Activated naive CD4-positive, alpha-beta T cell treated with anti-CD3 and anti-CD28 coated beads for 36 hours (primary cell): ENCODE results near the gene ZSCAN26. TPM values are rescaled to one million over a fixed set of nuclear protein-coding genes. Genes with fewer than 3 reads are reported as not detected.

ENCODE experiments used
- CTCF ChIA-PET: fragments of 350-600 bp; sonication (Branson Sonifier 250); formaldehyde crosslinking; loops from one replicate; lab custom pipeline; 2021; ENCODE audit warnings: antibody characterized with exemption; lab: Charles Lee
- DNase-seq: peaks from one replicate; pipeline ENCODE4 v3.0.0-alpha.2; 2020
- H3K27ac Mint-ChIP-seq: one replicate; pipeline ENCODE4 v1.8.0; 2021; ENCODE audit warnings: mild to moderate bottlenecking, mixed read lengths
- H3K27me3 Mint-ChIP-seq: one replicate; pipeline ENCODE4 v1.8.0; 2021; ENCODE audit warnings: low read depth, mixed read lengths
- H3K36me3 Mint-ChIP-seq: one replicate; pipeline ENCODE4 v1.8.0; 2021; ENCODE audit warnings: low read depth, mixed read lengths
- H3K4me1 Mint-ChIP-seq: one replicate; pipeline ENCODE4 v1.8.0; 2021; ENCODE audit warnings: low read depth, mixed read lengths
- H3K4me3 Mint-ChIP-seq: one replicate; pipeline ENCODE4 v1.8.0; 2021; ENCODE audit warnings: mild to moderate bottlenecking, moderate library complexity, mixed read lengths
- H3K9me3 Mint-ChIP-seq: one replicate; pipeline ENCODE4 v1.8.0; 2021; ENCODE audit warnings: mixed read lengths
- intact Hi-C: fragments of 100-400 bp; cut with micrococcal nuclease; formaldehyde crosslinking; loops from one replicate; pipeline ENCODE4 v1.15.1; 2023
- total RNA-seq, 2 experiments: library from RNA; stranded (reverse); gene quantifications; one replicate each; pipeline ENCODE4 v1.2.3, GENCODE V29; 2021

Gene ZSCAN26
- total RNA-seq, 2 experiments from 2014 or later = 2.7 to 3.8 TPM

DNA sequence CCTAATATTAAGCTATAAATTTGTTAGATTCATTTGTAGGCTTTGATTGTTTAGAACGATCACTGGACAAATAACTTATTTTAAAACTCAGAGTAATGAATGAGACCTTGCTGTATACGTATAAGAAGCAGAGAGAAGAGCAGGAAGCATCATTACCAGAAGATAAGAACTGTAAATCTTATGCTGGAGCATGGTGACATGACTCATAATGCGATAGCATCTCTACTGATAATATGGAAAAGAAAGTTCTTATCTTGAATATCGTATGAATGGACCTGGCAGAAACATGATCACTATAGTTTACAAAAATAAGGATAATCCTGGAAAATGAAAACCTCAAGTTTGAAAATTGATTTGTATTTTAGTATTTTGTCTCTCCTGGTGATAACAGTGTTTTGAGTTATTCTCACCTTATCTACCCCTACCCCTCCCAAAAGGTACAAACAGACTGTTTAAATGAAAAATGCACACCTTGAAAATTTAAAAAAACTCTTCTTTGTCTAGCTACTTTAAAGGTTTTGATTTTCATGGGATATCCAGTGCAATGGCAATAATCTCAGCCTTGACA lies 2.0 kb upstream of the ZSCAN26 start:
- H3K4me1 Mint-ChIP-seq = peaks cover 29% of the 10 kb centered on the region
- CTCF ChIA-PET = interaction anchor here (0.6 to 1.7 kb wide), 3 partner anchors 10 to 19 kb away, joined by 3 to 6 read pairs (median 3); no protein-coding TSS in a partner anchor
- peaks cover 2% of the 10 kb centered on the region for H3K36me3 Mint-ChIP-seq
- intact Hi-C loops = loop anchor here (5.0 to 10.0 kb wide), 3 partner anchors 53 to 1800 kb away; partner anchors contain the start of genes POLR1H and PPP1R11
- no peaks in the 10 kb centered on the region for H3K27me3 Mint-ChIP-seq
- no peak overlapping the region for H3K4me3 Mint-ChIP-seq
- DNase-seq = no peak
- H3K27ac Mint-ChIP-seq = no peak overlapping the region
- peaks cover 2% of the 10 kb centered on the region for H3K9me3 Mint-ChIP-seq

- H3K27ac Mint-ChIP-seq = no peak overlapping the region
- peaks cover 2% of the 10 kb centered on the region for H3K9me3 Mint-ChIP-seq
- no peak overlapping the region for H3K4me3 Mint-ChIP-seq
- H3K4me1 Mint-ChIP-seq = peaks cover 43% of the 10 kb centered on the region
- no peaks in the 10 kb centered on the region for H3K27me3 Mint-ChIP-seq
- CTCF ChIA-PET = interaction anchor here (1.7 kb wide), 1 partner anchor 12 kb away, joined by 6 read pairs; no protein-coding TSS in a partner anchor
- H3K36me3 Mint-ChIP-seq = peaks cover 5% of the 10 kb centered on the region
- DNase-seq = no peak
- intact Hi-C loops = loop anchor here (2.0 to 10.0 kb wide), 4 partner anchors 54 to 1798 kb away; partner anchors contain the start of genes POLR1H, PPP1R11 and ZKSCAN8
Observed at GRCh38 chr6:28266563-28266961, 381 bp upstream of the ZSCAN26 start.

- Mint-ChIP-seq H3K4me3 (no peak overlapping the region), H3K9me3 (peaks cover 2% of the 10 kb centered on the region), H3K27ac (no peak overlapping the region), H3K27me3 (no peaks in the 10 kb centered on the region), H3K36me3 (peaks cover 11% of the 10 kb centered on the region), H3K4me1 (peaks cover 43% of the 10 kb centered on the region)
- intact Hi-C loops = loop anchor here (1.0 to 10.0 kb wide), 6 partner anchors 15 to 1797 kb away; partner anchors contain the start of genes POLR1H, PPP1R11, ZKSCAN3 and ZKSCAN4
- CTCF ChIA-PET = no interaction called here
- no peak for DNase-seq
Observed at GRCh38 chr6:28267695-28268059, 734 bp downstream of the ZSCAN26 start.

DNA sequence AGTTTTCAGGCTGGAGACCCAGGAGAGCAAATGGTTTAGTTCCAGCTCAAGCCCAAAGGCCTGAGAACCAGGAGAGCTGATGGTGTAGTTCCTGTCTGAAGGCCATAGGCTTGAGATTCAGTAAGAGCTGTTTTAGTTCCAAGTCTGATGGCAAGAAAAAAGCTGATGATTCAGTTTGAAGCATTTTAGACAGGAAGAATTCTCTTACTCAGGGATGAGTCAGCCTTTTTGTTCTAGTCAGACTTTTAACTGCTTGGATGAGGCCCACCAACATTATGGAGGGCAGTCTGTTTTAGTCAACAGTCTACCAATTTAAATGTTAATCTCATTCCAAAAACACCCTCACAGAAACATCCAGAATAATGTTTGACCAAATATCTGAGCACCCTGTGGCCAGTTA lies 2.5 kb downstream of the ZSCAN26 start:
- DNase-seq = peak; percentile 24
- Mint-ChIP-seq H3K36me3 (peaks cover 20% of the 10 kb centered on the region), H3K4me3 (no peak overlapping the region), H3K9me3 (peaks cover 2% of the 10 kb centered on the region), H3K27me3 (no peaks in the 10 kb centered on the region), H3K4me1 (peaks cover 35% of the 10 kb centered on the region), H3K27ac (peak overlapping the region; percentile 85)
- intact Hi-C loops = loop anchor here (1.0 to 10.0 kb wide), 5 partner anchors 57 to 1795 kb away; partner anchors contain the start of genes POLR1H and PPP1R11
- CTCF ChIA-PET = no interaction called here

GRCh38 chr6:28274888-28275287 lies 7.9 kb downstream of the ZSCAN26 start:
- no peak overlapping the region for H3K4me3 Mint-ChIP-seq
- peaks cover 53% of the 10 kb centered on the region for H3K36me3 Mint-ChIP-seq
- CTCF ChIA-PET = no interaction called here
- DNase-seq = no peak
- H3K27me3 Mint-ChIP-seq = no peaks in the 10 kb centered on the region
- intact Hi-C loops = no loop called here
- H3K27ac Mint-ChIP-seq = no peak overlapping the region
- H3K9me3 Mint-ChIP-seq = peaks cover 18% of the 10 kb centered on the region
- H3K4me1 Mint-ChIP-seq = peaks cover 22% of the 10 kb centered on the region

DNA sequence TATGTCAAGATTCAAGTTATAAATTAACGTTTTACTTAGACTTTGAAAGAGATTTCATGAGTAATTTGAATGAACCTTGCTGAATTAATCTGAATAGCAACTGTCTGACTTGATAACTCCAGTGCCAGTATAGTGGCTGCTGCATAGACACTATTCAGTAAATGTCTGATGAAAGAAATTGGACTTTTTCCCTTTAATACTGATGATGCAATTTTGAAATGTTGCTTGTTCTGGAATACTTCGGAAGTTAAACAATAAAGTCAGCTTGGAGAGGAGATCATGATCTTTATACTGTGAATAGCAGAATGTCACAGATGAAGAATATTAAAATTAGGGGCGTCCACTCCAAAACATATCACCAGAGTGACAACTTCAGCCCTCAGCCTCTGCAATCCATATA lies 10.8 kb downstream of the ZSCAN26 start:
- Mint-ChIP-seq H3K9me3 (peaks cover 19% of the 10 kb centered on the region), H3K4me1 (peaks cover 19% of the 10 kb centered on the region), H3K36me3 (peaks cover 43% of the 10 kb centered on the region), H3K27me3 (peaks cover 15% of the 10 kb centered on the region), H3K4me3 (no peak overlapping the region), H3K27ac (no peak overlapping the region)
- CTCF ChIA-PET = interaction anchor here (1.1 kb wide), 1 partner anchor 79 kb away, joined by 3 read pairs; no protein-coding TSS in a partner anchor
- intact Hi-C loops = no loop called here
- DNase-seq = no peak

- peaks cover 22% of the 10 kb centered on the region for H3K36me3 Mint-ChIP-seq
- CTCF ChIA-PET = interaction anchor here (0.9 to 1.0 kb wide), 2 partner anchors 21 to 378 kb away, joined by 3 to 4 read pairs; no protein-coding TSS in a partner anchor
- H3K27ac Mint-ChIP-seq = no peak overlapping the region
- intact Hi-C loops = loop anchor here (5.0 kb wide), 1 partner anchor 117 kb away; the partner anchor contains the start of gene ZSCAN12
- H3K4me1 Mint-ChIP-seq = peaks cover 10% of the 10 kb centered on the region
- H3K27me3 Mint-ChIP-seq = peaks cover 25% of the 10 kb centered on the region
- H3K4me3 Mint-ChIP-seq = no peak overlapping the region
- no peak for DNase-seq
- peaks cover 19% of the 10 kb centered on the region for H3K9me3 Mint-ChIP-seq
Observed at GRCh38 chr6:28280595-28281287, 13.8 kb downstream of the ZSCAN26 start.

- Mint-ChIP-seq H3K36me3 (peaks cover 17% of the 10 kb centered on the region), H3K4me1 (peaks cover 10% of the 10 kb centered on the region), H3K27ac (no peak within 1 kb of the TSS), H3K9me3 (peaks cover 14% of the 10 kb centered on the region), H3K27me3 (peaks cover 26% of the 10 kb centered on the region), H3K4me3 (peak within 1 kb of the TSS; percentile 78)
- peak; percentile 60 for DNase-seq
- CTCF ChIA-PET = interaction anchor here (0.9 to 1.0 kb wide), 2 partner anchors 21 to 379 kb away, joined by 3 to 4 read pairs; no protein-coding TSS in a partner anchor
- intact Hi-C loops = loop anchor here (5.0 kb wide), 1 partner anchor 116 kb away; the partner anchor contains the start of gene ZSCAN12
Observed at GRCh38 chr6:28281288-28282064, 14.5 kb downstream of the ZSCAN26 start, which contains the start of gene PGBD1. PGBD1 (plus strand) TSS chr6:28281572; CDS start chr6:28283814, 2,242 bp downstream.

DNA sequence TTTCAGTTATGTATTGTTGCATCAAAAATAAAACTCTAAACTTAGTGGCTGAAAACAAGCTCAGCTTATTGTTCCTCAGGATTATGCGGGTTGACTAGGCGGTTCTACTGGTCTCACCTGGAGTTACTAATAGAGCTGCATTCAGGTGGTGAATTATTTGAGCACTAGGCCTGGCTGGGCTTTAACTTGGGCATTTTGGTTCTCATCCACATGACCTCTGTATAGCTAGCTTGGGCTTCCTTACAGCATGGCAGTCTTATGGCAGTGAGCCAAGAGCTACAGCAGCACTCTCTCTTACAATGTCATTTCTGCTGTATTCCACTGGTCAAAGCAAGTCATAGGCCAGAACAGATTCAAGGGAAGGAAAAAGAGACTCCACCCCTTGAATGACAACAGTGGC lies 16.0 kb downstream of the ZSCAN26 start:
- H3K36me3 Mint-ChIP-seq = peaks cover 7% of the 10 kb centered on the region
- H3K4me1 Mint-ChIP-seq = peaks cover 10% of the 10 kb centered on the region
- H3K9me3 Mint-ChIP-seq = peaks cover 5% of the 10 kb centered on the region
- H3K4me3 Mint-ChIP-seq = no peak overlapping the region
- CTCF ChIA-PET = no interaction called here
- intact Hi-C loops = loop anchor here (5.0 kb wide), 1 partner anchor 114 kb away; the partner anchor contains the start of gene ZSCAN12
- H3K27me3 Mint-ChIP-seq = peaks cover 28% of the 10 kb centered on the region
- no peak overlapping the region for H3K27ac Mint-ChIP-seq
- DNase-seq = no peak

DNA sequence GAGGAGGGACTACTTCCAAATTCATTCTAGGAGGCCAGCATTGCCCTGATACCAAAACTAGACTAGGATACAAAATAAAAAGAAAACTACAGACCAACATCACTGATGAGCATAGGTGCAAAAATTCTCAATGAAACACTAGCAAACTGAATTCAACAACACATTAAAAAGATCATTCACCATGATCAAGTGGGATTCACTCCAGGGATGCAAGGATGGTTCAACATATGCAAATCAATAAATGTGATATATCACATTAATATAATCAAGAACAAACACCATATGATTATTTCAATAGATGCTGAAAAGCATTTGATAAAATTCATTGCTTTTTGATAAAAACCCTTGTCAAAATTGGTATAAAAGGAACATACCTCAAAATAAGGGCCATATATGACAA lies 24.6 kb downstream of the ZSCAN26 start:
- Mint-ChIP-seq H3K4me1 (no peaks in the 10 kb centered on the region), H3K4me3 (no peak overlapping the region), H3K27ac (no peak overlapping the region), H3K9me3 (no peaks in the 10 kb centered on the region), H3K27me3 (peaks cover 4% of the 10 kb centered on the region), H3K36me3 (peaks cover 3% of the 10 kb centered on the region)
- CTCF ChIA-PET = interaction anchor here (0.6 to 0.7 kb wide), 2 partner anchors 55 to 64 kb away, joined by 3 to 5 read pairs; no protein-coding TSS in a partner anchor
- intact Hi-C loops = no loop called here
- no peak for DNase-seq

- Mint-ChIP-seq H3K27ac (no peak overlapping the region), H3K9me3 (no peaks in the 10 kb centered on the region), H3K36me3 (peaks cover 4% of the 10 kb centered on the region), H3K27me3 (no peaks in the 10 kb centered on the region), H3K4me1 (no peaks in the 10 kb centered on the region), H3K4me3 (no peak overlapping the region)
- intact Hi-C loops = no loop called here
- DNase-seq = no peak
- CTCF ChIA-PET = no interaction called here
Observed at GRCh38 chr6:28295326-28295725, 28.4 kb downstream of the ZSCAN26 start.
